Lung (tissue), 12 donors: ENCODE measurements around the gene NUP210L. TPM values are rescaled to one million over a fixed set of nuclear protein-coding genes. Genes with fewer than 3 reads are reported as not detected.
"Not testable (repeated sequence)": the region's sequence is repeated elsewhere in the genome, so short reads cannot be mapped to it uniquely, and the experiment has no call there.

Source experiments
- ATAC-seq: fragments of 200-7000 bp; cut with Tn5 transposase; one replicate; pipeline ENCODE4 v1.9.1; 2020; ENCODE audit warnings: moderate number of reproducible peaks; ENCODE audit not compliant: insufficient read depth, low FRiP score
- DNase-seq, 3 donors: peaks; one replicate each; pipeline ENCODE4 v3.0.0-alpha.2; 2013 to 2017
- H3K27ac ChIP-seq, 2 donors: one replicate each; pipeline ENCODE4 v1.5.1; 2013; ENCODE audit warnings: mild to moderate bottlenecking in 2 of 2, moderate library complexity in 2 of 2, control low read depth in 1 of 2, inconsistent platforms in 1 of 2, low read depth in 1 of 2, low read length in 1 of 2
- H3K27me3 ChIP-seq, 3 donors: one replicate each; pipeline ENCODE4 v1.5.1; 2013; ENCODE audit warnings: low read length in 2 of 3; ENCODE audit not compliant: control insufficient read depth in 3 of 3, insufficient read depth in 3 of 3
- H3K36me3 ChIP-seq, 4 donors: one replicate each; pipeline ENCODE4 v1.5.1; 2013; ENCODE audit warnings: low read length in 4 of 4, mild to moderate bottlenecking in 1 of 4, moderate library complexity in 1 of 4; ENCODE audit not compliant: control insufficient read depth in 4 of 4, insufficient read depth in 4 of 4
- H3K4me1 ChIP-seq, 5 donors: one replicate each; pipeline ENCODE4 v1.5.1; 2013; ENCODE audit warnings: low read length in 5 of 5, mild to moderate bottlenecking in 2 of 5, moderate library complexity in 1 of 5; ENCODE audit not compliant: control insufficient read depth in 5 of 5, insufficient read depth in 5 of 5
- H3K4me3 ChIP-seq: one replicate; pipeline ENCODE4 v1.5.1; 2013; ENCODE audit warnings: mild to moderate bottlenecking, control low read depth, moderate library complexity
- H3K9ac ChIP-seq, 2 donors: one replicate each; pipeline ENCODE4 v1.5.1; 2013; ENCODE audit warnings: low read length in 2 of 2, control low read depth in 1 of 2; ENCODE audit not compliant: insufficient read depth in 1 of 2
- H3K9me3 ChIP-seq, 4 donors: one replicate each; pipeline ENCODE4 v1.5.1; 2013; ENCODE audit warnings: low read length in 3 of 4, mild to moderate bottlenecking in 1 of 4, moderate library complexity in 1 of 4; ENCODE audit not compliant: control insufficient read depth in 4 of 4, insufficient read depth in 3 of 4
- CTCF ChIP-seq: IDR thresholded peaks from 2 replicates; pipeline ENCODE4 v1.5.1; 2012; ENCODE audit warnings: mild to moderate bottlenecking; ENCODE audit errors: control extremely low read depth, extremely low read depth
- WGBS, 2 donors: extraction: QIAGEN DNeasy Blood & Tissue Kit; methylation state at CpG; one replicate each; pipeline ENCODE4 v1.1.7; 2013; 5-methylcytosine and 5-hydroxymethylcytosine counted together
- polyA plus RNA-seq, 2 donors: library from polyadenylated mRNA; stranded (reverse); fragments of 200-250 nt; gene quantifications; one replicate each; pipeline ENCODE4 v1.2.1, GENCODE V29; 2013
- total RNA-seq, 2 donors: library from RNA; depleted of rRNA in 1 of 2; stranded (reverse); fragments of >200 nt in 1 of 2; gene quantifications; one replicate each; pipeline ENCODE4 v1.2.1, GENCODE V29; 2014 to 2021
- donor health status: control.
- donor health status: control.
- donor health status: Bipolar disorder and iron deficiency.
- donor health status: healthy.
- donor health status: DM: yes; HTN: yes; CAD: no.

NUP210L gene
- total and polyA plus RNA-seq, 4 donors: 0.03 to 0.26 (median 0.09) TPM

- Histone ChIP-seq H3K9ac (peak overlapping the region in 1 of 2 donors; percentile 53), H3K27ac (peak overlapping the region in 1 of 2 donors; percentile 88), H3K27me3 (no peaks in the 10 kb centered on the region), H3K4me1 (peaks cover 0 to 13% (median 0%) of the 10 kb centered on the region in 5 donors), H3K4me3 (no peak overlapping the region), H3K9me3 (no peaks in the 10 kb centered on the region), H3K36me3 (peaks cover 6 to 14% (median 10%) of the 10 kb centered on the region in 4 donors)
- 13% methylated on average over 9 of the region's 9 CpGs for WGBS, 2 donors
- TF ChIP-seq CTCF: no peak
- DNase-seq (peak; percentile 74 to 86 (median 84)), ATAC-seq (peak; percentile 13)
Observed at GRCh38 chr1:154155251-154155650, 378 bp upstream of the NUP210L start.

GRCh38 chr1:154154053-154154452, 820 bp downstream of the NUP210L start:
- Histone ChIP-seq H3K27ac (peak overlapping the region in 1 of 2 donors; percentile 88), H3K36me3 (peaks cover 0 to 7% (median 5%) of the 10 kb centered on the region in 4 donors), H3K27me3 (no peaks in the 10 kb centered on the region), H3K4me1 (peaks cover 0 to 13% (median 0%) of the 10 kb centered on the region in 5 donors), H3K4me3 (no peak overlapping the region), H3K9me3 (no peaks in the 10 kb centered on the region), H3K9ac (no peak overlapping the region)
- DNase-seq (no peak), ATAC-seq (no peak)
- 90 to 93% methylated on average over 6 of the region's 6 CpGs for WGBS, 2 donors
- TF ChIP-seq CTCF: no peak

- Histone ChIP-seq H3K9me3 (no peaks in the 10 kb centered on the region), H3K36me3 (peaks cover 0 to 1% (median 0%) of the 10 kb centered on the region in 4 donors), H3K27ac (no peak overlapping the region), H3K4me3 (no peak overlapping the region), H3K9ac (no peak overlapping the region), H3K27me3 (no peaks in the 10 kb centered on the region), H3K4me1 (peaks cover 0 to 13% (median 0%) of the 10 kb centered on the region in 5 donors)
- TF ChIP-seq CTCF: no peak
- DNase-seq (no peak), ATAC-seq (no peak)
Observed at GRCh38 chr1:154151311-154151710, 3.6 kb downstream of the NUP210L start.

GRCh38 chr1:154148807-154149206, 6.1 kb downstream of the NUP210L start:
- Histone ChIP-seq H3K9me3 (no peaks in the 10 kb centered on the region), H3K36me3 (no peaks in the 10 kb centered on the region), H3K4me3 (no peak overlapping the region), H3K27me3 (no peaks in the 10 kb centered on the region), H3K9ac (no peak overlapping the region), H3K4me1 (no peaks in the 10 kb centered on the region), H3K27ac (no peak overlapping the region)
- 30 to 44% methylated on average over 3 of the region's 3 CpGs for WGBS, 2 donors
- DNase-seq: peak in 1 of 3 donors; percentile 3
- no peak for TF ChIP-seq CTCF
- ATAC-seq: no peak

GRCh38 chr1:154147505-154147904, 7.4 kb downstream of the NUP210L start:
- H3K4me1 ChIP-seq, H3K27ac ChIP-seq, DNase-seq, H3K4me3 ChIP-seq, H3K27me3 ChIP-seq, H3K9me3 ChIP-seq, H3K36me3 ChIP-seq, ATAC-seq, H3K9ac ChIP-seq: not testable (repeated sequence)
- WGBS, 2 donors: 86% methylated on average over 5 of the region's 5 CpGs
